ENCODE results near the gene IL20.

The IL20 gene

GRCh38 chr1:206855859-206856258 lies 9.6 kb upstream of the IL20 start:
- TF ChIP-seq, protein P1, sequence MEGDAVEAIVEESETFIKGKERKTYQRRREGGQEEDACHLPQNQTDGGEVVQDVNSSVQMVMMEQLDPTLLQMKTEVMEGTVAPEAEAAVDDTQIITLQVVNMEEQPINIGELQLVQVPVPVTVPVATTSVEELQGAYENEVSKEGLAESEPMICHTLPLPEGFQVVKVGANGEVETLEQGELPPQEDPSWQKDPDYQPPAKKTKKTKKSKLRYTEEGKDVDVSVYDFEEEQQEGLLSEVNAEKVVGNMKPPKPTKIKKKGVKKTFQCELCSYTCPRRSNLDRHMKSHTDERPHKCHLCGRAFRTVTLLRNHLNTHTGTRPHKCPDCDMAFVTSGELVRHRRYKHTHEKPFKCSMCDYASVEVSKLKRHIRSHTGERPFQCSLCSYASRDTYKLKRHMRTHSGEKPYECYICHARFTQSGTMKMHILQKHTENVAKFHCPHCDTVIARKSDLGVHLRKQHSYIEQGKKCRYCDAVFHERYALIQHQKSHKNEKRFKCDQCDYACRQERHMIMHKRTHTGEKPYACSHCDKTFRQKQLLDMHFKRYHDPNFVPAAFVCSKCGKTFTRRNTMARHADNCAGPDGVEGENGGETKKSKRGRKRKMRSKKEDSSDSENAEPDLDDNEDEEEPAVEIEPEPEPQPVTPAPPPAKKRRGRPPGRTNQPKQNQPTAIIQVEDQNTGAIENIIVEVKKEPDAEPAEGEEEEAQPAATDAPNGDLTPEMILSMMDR (IDR thresholded peaks at IDR 0.05; ENCODE audit: low read depth, low read length) = no peak
- H3K4me3 ChIP-seq (ENCODE audit: low read depth, low read length) = no peak overlapping the region
- in situ Hi-C loops (cut with HindIII; ENCODE audit: low sequenced_read_pairs) = no loop called here
- no peak for DNase-seq (ENCODE audit: low read depth, low spot score)

DNA sequence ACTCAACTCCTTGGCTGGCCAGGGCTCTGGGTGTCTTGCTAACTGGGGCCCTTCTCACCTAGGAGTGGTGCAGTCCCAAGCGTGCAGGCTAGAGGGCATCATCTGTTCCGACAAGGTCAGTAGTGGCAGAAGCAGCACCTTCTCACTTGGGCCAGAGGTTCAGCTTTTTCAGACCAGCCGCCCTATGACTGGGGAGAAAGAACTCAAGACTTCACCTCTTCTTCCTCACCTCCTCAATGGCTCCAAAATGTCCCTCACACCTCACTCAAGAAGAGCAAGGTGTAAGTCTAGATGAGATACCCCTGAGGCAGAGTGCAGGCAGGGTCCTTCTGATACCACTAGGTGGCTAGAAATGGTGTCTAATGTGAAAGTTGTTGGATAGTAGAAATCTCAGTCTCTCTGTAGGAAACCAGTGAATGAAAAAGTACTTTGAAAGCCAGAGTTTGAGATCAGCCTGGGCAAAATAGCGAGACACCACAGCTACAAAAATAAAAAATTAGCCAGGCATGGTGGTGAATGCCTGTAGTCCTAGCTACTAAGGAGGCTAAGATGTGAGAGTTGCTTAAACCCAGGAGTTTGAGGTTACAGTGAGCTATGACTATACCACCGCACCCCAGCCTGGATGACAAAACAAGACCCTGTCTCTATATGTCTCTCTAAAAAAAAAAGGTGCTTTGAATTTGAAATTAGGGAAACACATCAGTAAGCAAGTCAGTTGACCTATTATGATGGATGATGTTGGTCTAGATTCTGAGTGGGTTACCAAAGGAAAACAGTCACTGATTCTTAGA lies 8.6 kb upstream of the IL20 start:
- in situ Hi-C loops (cut with HindIII; ENCODE audit: low sequenced_read_pairs) = no loop called here
- no peak overlapping the region for H3K4me3 ChIP-seq (ENCODE audit: low read depth, low read length)
- DNase-seq (ENCODE audit: low read depth, low spot score) = no peak
- TF ChIP-seq, protein P1 (IDR thresholded peaks at IDR 0.05; ENCODE audit: low read depth, low read length) = peak; percentile 33

DNA sequence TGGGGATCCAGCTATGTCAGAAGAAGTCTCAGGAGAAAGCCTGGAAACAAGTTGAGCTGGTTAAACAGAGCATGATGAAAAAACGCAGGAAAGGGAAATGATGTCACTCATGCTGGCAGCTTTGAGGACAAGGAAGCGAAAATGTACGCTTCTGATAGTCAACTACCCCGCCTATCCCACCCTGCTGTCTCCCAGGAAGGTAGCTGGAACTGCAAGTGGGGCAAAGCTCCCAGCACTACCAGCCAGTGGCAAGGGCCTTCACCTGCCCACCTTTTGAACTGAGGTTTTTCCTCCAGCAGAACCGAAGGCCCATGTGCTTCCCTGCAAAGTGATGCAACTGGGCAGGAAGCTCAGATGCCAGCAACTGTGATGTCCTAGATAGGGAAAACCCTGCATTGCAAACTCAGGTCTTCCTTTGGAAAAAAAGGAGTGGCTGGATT lies 6.3 kb upstream of the IL20 start:
- in situ Hi-C loops (cut with HindIII; ENCODE audit: low sequenced_read_pairs) = no loop called here
- H3K4me3 ChIP-seq (ENCODE audit: low read depth, low read length) = no peak overlapping the region
- DNase-seq (ENCODE audit: low read depth, low spot score) = no peak
- TF ChIP-seq, protein P1 (IDR thresholded peaks at IDR 0.05; ENCODE audit: low read depth, low read length) = no peak

GRCh38 chr1:206860165-206860564 lies 5.3 kb upstream of the IL20 start:
- TF ChIP-seq, protein P1 (IDR thresholded peaks at IDR 0.05; ENCODE audit: low read depth, low read length) = no peak
- no peak overlapping the region for H3K4me3 ChIP-seq (ENCODE audit: low read depth, low read length)
- DNase-seq (ENCODE audit: low read depth, low spot score) = no peak
- in situ Hi-C loops (cut with HindIII; ENCODE audit: low sequenced_read_pairs) = no loop called here

DNA sequence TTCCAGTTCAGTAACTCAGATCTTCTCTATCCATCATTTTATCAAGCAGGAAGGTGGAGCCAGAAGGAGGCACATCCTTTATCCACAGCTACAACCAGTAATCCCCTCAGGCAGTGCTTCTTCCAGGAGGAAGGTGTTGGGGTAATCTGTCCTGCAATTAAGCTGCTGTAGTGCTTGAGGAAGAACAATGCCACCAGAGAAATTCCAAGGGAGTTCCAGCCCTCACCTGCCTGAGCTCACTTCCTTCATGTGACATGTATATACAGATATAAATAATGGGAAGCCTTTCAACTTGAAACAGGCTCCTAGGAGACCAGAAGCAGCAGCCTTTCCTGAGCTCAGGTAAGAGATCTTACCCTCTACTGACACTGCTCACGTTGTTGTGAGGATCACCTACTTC lies 2.2 kb upstream of the IL20 start:
- H3K4me3 ChIP-seq (ENCODE audit: low read depth, low read length) = no peak overlapping the region
- TF ChIP-seq, protein P1 (IDR thresholded peaks at IDR 0.05; ENCODE audit: low read depth, low read length) = no peak
- DNase-seq (ENCODE audit: low read depth, low spot score) = no peak
- in situ Hi-C loops (cut with HindIII; ENCODE audit: low sequenced_read_pairs) = no loop called here

DNA sequence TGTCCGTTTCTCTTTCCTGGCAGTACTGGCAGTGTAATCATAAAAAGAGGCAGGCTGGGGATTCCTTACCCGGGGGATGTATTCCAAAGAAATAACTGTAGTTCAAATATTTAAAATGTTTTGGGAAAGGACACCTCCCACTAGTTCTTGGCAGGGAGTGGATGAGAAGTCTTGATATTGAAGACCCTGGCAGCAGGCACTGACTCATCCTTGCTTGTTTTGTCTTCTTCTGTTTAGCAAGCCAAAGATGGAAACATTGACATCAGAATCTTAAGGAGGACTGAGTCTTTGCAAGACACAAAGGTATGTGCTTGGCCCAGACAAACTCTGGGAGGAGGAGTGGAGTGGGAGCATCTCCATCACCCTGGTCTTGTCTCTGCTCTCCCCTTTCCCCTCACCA lies 639 bp downstream of the IL20 start:
- DNase-seq (ENCODE audit: low read depth, low spot score) = peak; percentile 17
- TF ChIP-seq, protein P1 (IDR thresholded peaks at IDR 0.05; ENCODE audit: low read depth, low read length) = no peak
- no peak overlapping the region for H3K4me3 ChIP-seq (ENCODE audit: low read depth, low read length)
- in situ Hi-C loops (cut with HindIII; ENCODE audit: low sequenced_read_pairs) = no loop called here

All from astrocyte of the spinal cord (primary cell).